Measurements from ENCODE around the gene GLIPR1L2. TPM values are rescaled to one million over a fixed set of nuclear protein-coding genes. Genes with fewer than 3 reads are reported as not detected.

GLIPR1L2 gene
- total and polyA plus RNA-seq, 10 of the 15 experiments (the other 5 are each of a cell fraction or from before 2014, with no cell fraction given) = 0.04 to 0.39 (median 0.09) TPM; not detected in 3

- TF ChIP-seq ZBTB11 (CRISPR knock-in tag; IDR thresholded peaks at IDR 0.05) = no peak
- TF ChIP-seq ATF3 (IDR thresholded peaks at IDR 0.05; ENCODE audit: borderline replicate concordance, extremely low read depth, low read depth, low read length) = no peak
- TF ChIP-seq NR2C1 (IDR thresholded peaks at IDR 0.05) = no peak
- no peak for TF ChIP-seq RBBP5 (conservative IDR thresholded peaks at IDR 0.05)
- TF ChIP-seq MEF2A (IDR thresholded peaks at IDR 0.05; ENCODE audit: insufficient read depth, low read depth, low read length) = no peak
- peak; percentile 30; the same call in 1 of the 2 replicates for TF ChIP-seq BCL11A (IDR thresholded peaks at IDR 0.05; ENCODE audit: low read depth, low read length)
- TF ChIP-seq SREBF2 (IDR thresholded peaks at IDR 0.05; ENCODE audit: low read length) = no peak
- TF ChIP-seq KLF5 (IDR thresholded peaks at IDR 0.05; ENCODE audit: partially characterized antibody) = no peak
- TF ChIP-seq IKZF2 (IDR thresholded peaks at IDR 0.05) = peak; percentile 54 to 70
- TF ChIP-seq SIN3A (IDR thresholded peaks at IDR 0.05; ENCODE audit: low read depth, low read length) = no peak
These were observed 86.2 kb downstream of the GLIPR1L2 start (continued) for GRCh38 chr12:75477137-75477536.

All from GM12878 (cell line).